ENCODE results near the gene JARID2.
A peak's percentile ranks its signal among the peaks of the same experiment; 100 is the strongest.

JARID2 gene

GRCh38 chr6:15374119-15374518 lies 128.2 kb downstream of the JARID2 start:
- DNase-seq (ENCODE audit: low read depth, low spot score) = no peak

GRCh38 chr6:15375018-15375417 lies 129.1 kb downstream of the JARID2 start:
- DNase-seq (ENCODE audit: low read depth, low spot score) = no peak

DNA sequence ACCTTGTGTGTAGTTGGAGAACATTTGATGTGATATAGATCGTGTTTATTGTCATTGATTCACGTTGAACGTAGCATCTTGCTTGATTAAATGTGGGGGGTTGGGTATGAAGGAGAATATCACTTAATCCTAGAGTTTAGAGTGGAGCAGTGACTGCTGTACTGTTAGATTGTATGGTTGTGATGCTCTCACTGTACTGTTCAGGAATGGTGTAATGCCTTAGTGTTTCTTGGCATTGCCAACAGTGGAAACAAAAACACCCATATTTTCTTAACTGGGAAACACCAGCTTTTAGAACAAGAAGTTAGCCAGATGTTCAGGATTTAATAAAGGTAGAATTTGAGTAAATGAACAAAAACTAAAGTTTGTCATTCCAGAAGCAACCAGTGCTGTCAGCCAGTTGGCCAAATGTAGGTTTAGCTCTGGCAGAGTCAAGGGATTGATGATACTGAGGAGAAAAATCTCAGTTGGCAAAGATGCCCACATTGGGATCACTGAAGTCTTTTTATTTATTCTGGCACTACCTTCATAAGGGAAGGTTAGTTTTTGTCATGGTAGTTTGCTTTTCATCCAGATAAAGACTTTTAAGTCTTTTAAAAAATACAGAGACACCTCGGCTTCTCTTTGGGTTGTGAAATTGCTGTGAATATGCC lies 129.9 kb downstream of the JARID2 start:
- DNase-seq (ENCODE audit: low read depth, low spot score) = no peak

GRCh38 chr6:15376900-15377487 lies 131.1 kb downstream of the JARID2 start:
- no peak for DNase-seq (ENCODE audit: low read depth, low spot score)

- DNase-seq (ENCODE audit: low read depth, low spot score) = no peak
Observed at GRCh38 chr6:15378272-15378671, 132.4 kb downstream of the JARID2 start.

- DNase-seq (ENCODE audit: low read depth, low spot score) = peak; percentile 53
Observed at GRCh38 chr6:15378866-15379265, 133.0 kb downstream of the JARID2 start.

DNA sequence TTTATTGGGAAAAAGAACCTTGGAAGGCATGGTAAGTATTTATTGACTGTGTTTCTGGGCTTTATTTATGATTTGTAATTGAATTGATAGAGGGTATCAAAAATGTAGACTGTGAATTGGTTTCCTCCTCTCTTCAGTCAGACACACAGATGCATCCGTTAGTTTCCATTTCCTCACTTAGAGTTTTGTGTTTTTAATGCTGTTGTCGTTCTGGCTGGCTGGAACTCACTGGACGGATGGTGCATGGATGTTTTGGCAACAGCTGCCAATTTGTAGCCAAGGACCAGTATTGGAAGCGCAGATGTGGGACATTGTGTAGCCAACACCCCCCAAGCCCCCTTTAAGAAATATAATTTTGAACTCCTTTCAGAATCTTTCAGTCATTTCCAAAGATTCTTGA lies 134.5 kb downstream of the JARID2 start:
- no peak for DNase-seq (ENCODE audit: low read depth, low spot score)

- no peak for DNase-seq (ENCODE audit: low read depth, low spot score)
Observed at GRCh38 chr6:15382089-15382488, 136.2 kb downstream of the JARID2 start.

DNA sequence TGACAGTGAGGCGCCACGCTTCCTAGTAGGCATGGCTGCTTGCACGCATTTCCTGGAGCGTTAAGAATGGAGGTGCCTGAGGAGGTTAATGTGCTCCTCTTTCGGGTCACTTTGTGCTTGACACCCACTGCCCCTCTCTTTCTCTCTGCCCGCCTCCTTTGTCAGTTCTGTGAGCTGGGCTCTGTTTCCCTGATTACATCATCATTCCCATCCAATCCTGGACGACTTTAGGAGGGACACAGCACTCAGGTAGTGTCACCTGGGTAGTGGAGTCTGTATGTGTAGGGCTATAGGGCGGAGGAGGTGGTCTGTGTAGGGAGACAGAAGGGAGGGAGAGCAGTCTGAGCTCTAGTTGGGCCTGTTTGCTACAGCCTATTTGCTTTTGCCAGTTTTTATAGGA lies 136.8 kb downstream of the JARID2 start:
- no peak for DNase-seq (ENCODE audit: low read depth, low spot score)

DNA sequence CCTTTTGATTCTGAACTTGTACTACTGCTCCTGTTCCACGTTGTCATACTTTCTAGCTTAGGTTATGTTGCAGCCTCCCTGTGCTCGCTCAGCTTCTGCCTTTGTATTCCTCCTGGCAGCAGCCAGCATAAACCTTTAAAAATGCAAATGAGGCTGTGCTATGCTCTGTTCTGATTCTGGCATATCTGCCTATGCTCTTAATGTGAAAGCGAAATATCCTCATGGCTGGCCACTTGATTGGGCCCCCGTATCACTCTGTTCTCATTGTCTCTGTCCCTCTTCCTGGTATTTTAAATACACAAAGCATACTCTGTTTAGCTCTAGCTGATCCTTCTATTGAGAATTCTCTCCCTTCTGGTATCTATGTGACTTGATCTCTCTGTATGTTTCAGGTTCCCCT lies 139.0 kb downstream of the JARID2 start:
- DNase-seq (ENCODE audit: low read depth, low spot score) = no peak

GRCh38 chr6:15385521-15385920 lies 139.7 kb downstream of the JARID2 start:
- no peak for DNase-seq (ENCODE audit: low read depth, low spot score)

DNA sequence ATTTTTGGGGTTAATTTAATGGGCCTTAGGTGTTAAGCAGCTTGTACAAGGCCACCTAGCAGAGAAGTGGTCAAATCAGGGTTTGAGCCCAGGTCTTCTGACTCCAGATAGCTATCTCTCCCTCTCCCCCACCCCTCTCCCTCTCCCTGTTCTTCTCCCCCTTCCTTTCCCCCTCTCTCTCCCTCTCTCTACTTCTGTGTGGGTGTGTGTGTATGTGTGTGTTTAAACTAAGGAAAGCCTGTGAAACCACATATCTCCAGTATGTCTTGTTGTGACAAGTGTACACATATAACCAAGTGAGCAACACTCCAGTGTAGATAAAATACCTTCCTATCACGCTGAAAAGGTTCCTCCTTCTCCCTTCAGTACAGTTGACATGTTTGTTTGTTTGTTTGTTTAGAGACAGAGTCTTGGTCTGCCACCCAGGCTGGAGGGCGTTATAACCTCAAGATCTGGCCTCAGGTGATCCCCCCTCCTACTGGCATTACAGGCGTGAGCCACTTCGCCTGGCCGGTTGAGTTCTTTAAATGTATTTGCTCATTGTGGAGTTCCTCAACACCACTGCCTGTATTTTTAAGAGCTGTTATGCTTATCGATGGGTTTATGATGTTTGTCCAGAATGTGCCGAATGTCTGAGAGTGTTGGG lies 140.4 kb downstream of the JARID2 start:
- no peak for DNase-seq (ENCODE audit: low read depth, low spot score)

GRCh38 chr6:15386756-15387112 lies 140.9 kb downstream of the JARID2 start:
- DNase-seq (ENCODE audit: low read depth, low spot score) = no peak

GRCh38 chr6:15387118-15387517 lies 141.2 kb downstream of the JARID2 start:
- DNase-seq (ENCODE audit: low read depth, low spot score) = no peak

GRCh38 chr6:15389084-15389764 lies 143.4 kb downstream of the JARID2 start:
- no peak for DNase-seq (ENCODE audit: low read depth, low spot score)

DNA sequence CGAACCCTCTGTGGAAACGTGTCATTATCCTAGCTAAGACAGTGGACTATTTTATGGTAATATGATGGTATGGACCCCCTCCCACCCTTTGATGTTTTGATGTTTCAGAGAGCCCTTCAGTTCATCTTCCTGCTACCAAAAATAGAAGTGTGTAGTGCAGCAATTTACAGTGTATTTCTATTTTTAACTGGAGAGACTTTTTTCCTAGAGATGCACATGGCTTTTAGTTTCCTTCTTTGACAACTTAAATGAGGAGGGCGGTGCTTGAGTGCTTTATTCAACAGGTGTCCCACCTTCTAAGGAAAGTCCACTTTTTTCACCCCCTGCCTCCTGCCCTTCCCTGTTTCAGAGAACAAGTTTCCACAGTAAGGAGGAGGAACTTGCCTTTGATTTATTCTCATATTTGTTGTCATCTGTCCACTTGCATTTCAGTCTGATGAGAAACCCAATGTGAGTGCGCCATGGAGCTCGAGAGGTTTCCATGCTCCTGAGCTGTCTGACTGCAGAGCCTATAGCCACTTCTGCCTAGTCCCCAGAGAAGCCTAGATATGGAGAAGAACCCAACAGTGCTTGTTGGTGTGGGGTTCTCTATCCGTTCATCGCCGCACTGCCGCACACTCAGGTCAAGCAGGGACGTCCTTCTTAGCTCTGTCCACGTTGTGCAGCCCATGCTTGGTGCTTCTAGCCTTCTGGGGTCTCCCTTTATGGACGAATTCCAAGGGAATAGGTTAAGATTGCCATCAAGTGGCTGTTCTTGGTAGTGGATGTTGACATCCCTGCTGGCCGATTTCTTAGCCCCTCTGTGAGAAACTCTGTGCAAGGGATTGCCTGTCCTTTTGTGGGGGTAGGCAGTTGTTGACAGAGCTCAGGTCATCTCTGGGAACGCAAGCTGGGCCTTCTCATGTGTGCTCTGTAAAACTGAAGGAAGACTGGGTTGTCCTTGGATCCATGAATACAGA lies 144.2 kb downstream of the JARID2 start:
- DNase-seq (ENCODE audit: low read depth, low spot score) = peak; percentile 43

DNA sequence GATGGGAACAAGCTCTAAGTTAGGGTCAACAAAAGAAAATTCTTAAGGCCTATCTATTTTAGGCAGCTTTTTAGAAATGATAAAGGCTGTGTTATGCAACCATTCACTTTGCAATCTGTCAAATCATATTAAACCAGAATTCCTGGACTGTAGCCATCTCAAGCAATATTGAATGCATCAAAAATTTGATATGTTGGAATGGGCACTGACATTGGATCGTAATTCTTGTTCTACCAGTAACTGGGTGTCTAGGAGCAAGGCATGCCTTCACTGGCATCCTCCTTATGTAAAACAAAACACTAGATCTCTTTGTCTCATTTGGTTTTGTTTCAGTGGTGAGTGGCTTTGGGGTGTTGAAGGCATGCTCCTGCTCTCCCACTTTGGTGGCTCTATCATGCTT lies 145.6 kb downstream of the JARID2 start:
- DNase-seq (ENCODE audit: low read depth, low spot score) = no peak

- DNase-seq (ENCODE audit: low read depth, low spot score) = no peak
Observed at GRCh38 chr6:15392182-15392581, 146.3 kb downstream of the JARID2 start.

- no peak for DNase-seq (ENCODE audit: low read depth, low spot score)
Observed at GRCh38 chr6:15393605-15394004, 147.7 kb downstream of the JARID2 start.

GRCh38 chr6:15395087-15395486 lies 149.2 kb downstream of the JARID2 start:
- no peak for DNase-seq (ENCODE audit: low read depth, low spot score)

DNA sequence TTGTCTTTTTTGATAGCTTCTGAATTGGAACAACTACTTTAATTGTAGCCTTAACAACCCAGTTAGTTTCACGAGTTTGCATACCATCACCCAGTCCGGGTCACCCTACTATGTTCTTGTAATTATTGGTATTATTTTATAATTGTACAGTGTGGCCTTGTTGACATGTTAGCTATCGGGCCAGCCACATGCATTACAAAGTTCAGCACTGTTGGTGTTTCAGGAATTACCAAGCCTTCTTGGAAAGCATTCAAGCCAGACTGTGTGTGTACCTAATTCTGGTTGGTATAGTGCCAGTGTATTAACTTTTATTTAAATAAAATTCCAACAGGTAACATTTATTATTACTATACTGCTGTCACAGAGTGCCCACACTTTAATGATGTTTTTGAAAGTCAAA lies 150.9 kb downstream of the JARID2 start:
- DNase-seq (ENCODE audit: low read depth, low spot score) = no peak
